Osteoblast (primary cell): ENCODE results near the gene PDE10A. TPM values are rescaled to one million over a fixed set of nuclear protein-coding genes. Genes with fewer than 3 reads are reported as not detected.

Experiments
- DNase-seq: peaks from one replicate; pipeline ENCODE4 v3.0.0; 2011; ENCODE audit warnings: low spot score, mixed read lengths; ENCODE audit not compliant: insufficient read length; ENCODE audit errors: missing footprints
- H2AFZ ChIP-seq: 2 replicates; pipeline ENCODE4 v1.6.0; 2011; ENCODE audit warnings: mild to moderate bottlenecking, low read length
- H3K27ac ChIP-seq: 2 replicates; pipeline ENCODE4 v1.5.1; 2011; ENCODE audit warnings: mild to moderate bottlenecking, low read depth, low read length, moderate library complexity
- H3K27me3 ChIP-seq: 2 replicates; pipeline ENCODE4 v1.6.0; 2012; ENCODE audit warnings: mild to moderate bottlenecking, control low read depth, inconsistent platforms, low read length, moderate library complexity; ENCODE audit not compliant: insufficient read depth
- H3K36me3 ChIP-seq: 2 replicates; pipeline ENCODE4 v1.5.1; 2011; ENCODE audit warnings: mild to moderate bottlenecking, low read length, control low read depth, moderate library complexity; ENCODE audit not compliant: insufficient read depth
- H3K4me1 ChIP-seq: 2 replicates; pipeline ENCODE4 v1.5.1; 2011; ENCODE audit warnings: mild to moderate bottlenecking, low read length, control low read depth, moderate library complexity; ENCODE audit not compliant: insufficient read depth
- H3K4me2 ChIP-seq: 2 replicates; pipeline ENCODE4 v1.6.0; 2011; ENCODE audit warnings: mild to moderate bottlenecking, low read length; ENCODE audit not compliant: insufficient read depth
- H3K4me3 ChIP-seq: fragments of 200-600 bp; sonication (generic); 3 replicates; pipeline ENCODE4 v1.5.1; 2012; ENCODE audit warnings: mild to moderate bottlenecking, low read length, inconsistent platforms; ENCODE audit not compliant: insufficient read depth
- H3K79me2 ChIP-seq: 2 replicates; pipeline ENCODE4 v1.6.0; 2012; ENCODE audit warnings: mild to moderate bottlenecking, low read length, control low read depth, inconsistent platforms; ENCODE audit not compliant: insufficient read depth
- H3K9me3 ChIP-seq: 2 replicates; pipeline ENCODE4 v1.5.1; 2011; ENCODE audit warnings: low read depth, low read length, control low read depth
- H4K20me1 ChIP-seq: 2 replicates; pipeline ENCODE4 v1.6.0; 2012; ENCODE audit warnings: mild to moderate bottlenecking, low read length, control low read depth; ENCODE audit not compliant: insufficient read depth
- total RNA-seq: library from RNA; depleted of rRNA; stranded (reverse); fragments of >200 nt; gene quantifications from 2 replicates; pipeline ENCODE4 v1.2.3, GENCODE V29; 2012
- TF ChIP-seq, protein P1 (sequence below): IDR thresholded peaks from 2 replicates; pipeline ENCODE4 v1.5.1; 2011; ENCODE audit warnings: mild to moderate bottlenecking, low read depth, low read length, moderate library complexity; ENCODE audit errors: extremely low read depth

The PDE10A gene
- total RNA-seq, 1 donor: 3.3 TPM

DNA sequence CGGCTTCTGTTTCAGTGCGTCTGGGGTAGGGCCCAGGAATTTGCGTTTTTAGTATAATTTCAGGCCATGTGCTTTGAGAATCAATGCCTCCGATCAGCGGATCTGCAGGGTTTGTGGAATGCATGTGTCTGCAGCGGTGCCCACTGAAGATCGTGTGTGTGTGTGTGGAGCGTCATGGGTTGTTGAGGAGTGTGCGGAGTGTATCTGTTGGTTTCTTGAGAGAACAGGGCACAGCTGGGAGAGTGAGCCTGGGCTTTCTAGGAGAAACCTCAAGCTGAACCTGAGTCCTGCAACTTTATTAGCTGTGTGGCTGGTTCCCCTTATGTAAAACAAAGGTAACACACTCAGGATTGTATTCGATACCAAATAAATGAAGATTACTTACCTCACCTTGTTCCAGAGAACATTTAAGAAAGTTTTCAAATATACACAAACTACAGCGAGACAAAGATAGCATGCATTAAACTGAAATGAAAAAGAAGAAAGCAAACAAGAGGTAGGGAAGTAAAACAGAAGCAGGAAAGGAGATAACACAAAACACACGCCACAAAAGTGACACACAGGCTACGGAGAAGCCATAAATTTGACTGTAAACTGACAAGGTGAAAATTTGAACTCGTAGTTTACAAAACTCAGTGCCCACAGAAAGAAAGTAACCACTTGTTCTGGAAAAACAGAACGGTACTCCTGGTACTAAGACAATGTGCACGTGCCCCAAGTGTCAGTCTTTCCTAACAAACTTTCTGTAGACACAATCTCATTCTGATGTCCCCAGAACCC, 28.8 kb downstream of the PDE10A start:
- Histone ChIP-seq H2AFZ (no peak overlapping the region), H3K4me2 (no peak overlapping the region), H3K79me2 (no peaks in the 10 kb centered on the region), H4K20me1 (no peaks in the 10 kb centered on the region), H3K27me3 (no peaks in the 10 kb centered on the region), H3K4me1 (no peaks in the 10 kb centered on the region), H3K27ac (no peak overlapping the region), H3K9me3 (no peaks in the 10 kb centered on the region), H3K4me3 (no peak overlapping the region), H3K36me3 (no peaks in the 10 kb centered on the region)
- TF ChIP-seq, protein P1, sequence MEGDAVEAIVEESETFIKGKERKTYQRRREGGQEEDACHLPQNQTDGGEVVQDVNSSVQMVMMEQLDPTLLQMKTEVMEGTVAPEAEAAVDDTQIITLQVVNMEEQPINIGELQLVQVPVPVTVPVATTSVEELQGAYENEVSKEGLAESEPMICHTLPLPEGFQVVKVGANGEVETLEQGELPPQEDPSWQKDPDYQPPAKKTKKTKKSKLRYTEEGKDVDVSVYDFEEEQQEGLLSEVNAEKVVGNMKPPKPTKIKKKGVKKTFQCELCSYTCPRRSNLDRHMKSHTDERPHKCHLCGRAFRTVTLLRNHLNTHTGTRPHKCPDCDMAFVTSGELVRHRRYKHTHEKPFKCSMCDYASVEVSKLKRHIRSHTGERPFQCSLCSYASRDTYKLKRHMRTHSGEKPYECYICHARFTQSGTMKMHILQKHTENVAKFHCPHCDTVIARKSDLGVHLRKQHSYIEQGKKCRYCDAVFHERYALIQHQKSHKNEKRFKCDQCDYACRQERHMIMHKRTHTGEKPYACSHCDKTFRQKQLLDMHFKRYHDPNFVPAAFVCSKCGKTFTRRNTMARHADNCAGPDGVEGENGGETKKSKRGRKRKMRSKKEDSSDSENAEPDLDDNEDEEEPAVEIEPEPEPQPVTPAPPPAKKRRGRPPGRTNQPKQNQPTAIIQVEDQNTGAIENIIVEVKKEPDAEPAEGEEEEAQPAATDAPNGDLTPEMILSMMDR: no peak
- no peak for DNase-seq

DNA sequence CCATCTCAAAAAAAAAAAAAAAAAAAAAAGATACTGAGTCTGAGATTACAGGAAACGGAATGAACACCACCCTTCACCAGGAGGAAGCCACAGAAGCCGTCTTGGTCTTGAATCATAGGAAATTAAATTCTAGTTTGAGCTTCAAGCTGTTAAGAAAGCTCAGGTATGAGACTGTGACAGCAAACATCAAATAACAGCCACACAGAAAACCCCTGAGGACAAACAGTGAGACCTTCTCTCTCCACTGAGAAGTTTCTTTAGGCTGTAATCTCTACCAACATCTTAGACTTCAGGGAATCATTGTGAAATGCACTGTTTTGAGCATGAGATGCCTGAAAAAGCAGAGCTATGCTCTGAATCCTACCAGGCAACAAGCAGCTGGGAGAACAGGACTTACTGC, 30.8 kb downstream of the PDE10A start:
- Histone ChIP-seq H3K79me2 (no peaks in the 10 kb centered on the region), H3K4me3 (no peak overlapping the region), H3K4me1 (no peaks in the 10 kb centered on the region), H3K4me2 (no peak overlapping the region), H2AFZ (no peak overlapping the region), H3K36me3 (no peaks in the 10 kb centered on the region), H3K27ac (no peak overlapping the region), H3K9me3 (no peaks in the 10 kb centered on the region), H3K27me3 (no peaks in the 10 kb centered on the region), H4K20me1 (no peaks in the 10 kb centered on the region)
- TF ChIP-seq, protein P1: no peak
- no peak for DNase-seq

DNA sequence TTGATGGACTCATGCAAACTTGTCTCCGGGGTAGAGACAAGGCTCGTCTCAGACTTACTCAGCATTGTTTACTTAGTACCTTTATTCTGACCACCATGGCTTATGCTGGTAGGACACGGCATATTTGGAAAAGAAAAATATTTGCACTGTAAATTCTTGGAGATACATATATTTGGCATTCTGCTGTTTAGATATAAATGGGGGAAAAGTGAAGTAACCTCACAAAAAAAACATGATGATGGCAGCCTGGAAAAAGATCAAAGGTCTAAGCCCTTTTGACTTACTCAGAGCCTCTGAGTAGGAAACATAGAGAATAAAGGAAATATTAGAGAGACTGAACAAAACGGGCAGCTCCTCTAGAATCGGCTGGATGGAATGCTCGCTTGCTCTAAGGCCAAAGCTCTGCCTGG, 32.5 kb downstream of the PDE10A start:
- Histone ChIP-seq H3K36me3 (no peaks in the 10 kb centered on the region), H3K9me3 (no peaks in the 10 kb centered on the region), H3K27me3 (no peaks in the 10 kb centered on the region), H3K79me2 (no peaks in the 10 kb centered on the region), H3K27ac (no peak overlapping the region), H3K4me2 (peak overlapping the region; percentile 18), H4K20me1 (no peaks in the 10 kb centered on the region), H3K4me3 (no peak overlapping the region), H3K4me1 (no peaks in the 10 kb centered on the region), H2AFZ (no peak overlapping the region)
- TF ChIP-seq, protein P1: no peak
- DNase-seq: no peak

DNA sequence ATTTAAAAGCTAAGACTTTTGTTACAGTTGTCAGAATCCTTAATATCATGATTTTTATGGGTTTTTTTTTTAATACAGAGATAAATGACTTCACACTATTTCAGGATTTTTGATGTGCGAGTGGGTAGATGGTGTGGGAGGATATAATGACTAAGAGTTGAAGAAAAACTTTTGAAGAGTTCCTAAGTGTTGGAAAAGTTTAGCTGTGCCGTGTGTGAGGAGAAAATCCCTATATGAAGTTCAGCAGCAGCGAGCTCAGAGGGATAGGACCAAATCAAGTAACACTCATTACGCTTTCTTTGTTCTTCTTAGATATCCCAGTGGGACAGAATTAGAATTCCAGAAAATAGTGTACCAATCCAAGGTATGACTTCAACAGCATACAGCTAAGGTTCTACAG, 34.1 kb downstream of the PDE10A start:
- Histone ChIP-seq H3K27me3 (no peaks in the 10 kb centered on the region), H3K27ac (no peak overlapping the region), H3K4me3 (no peak overlapping the region), H3K4me1 (no peaks in the 10 kb centered on the region), H2AFZ (no peak overlapping the region), H3K9me3 (no peaks in the 10 kb centered on the region), H3K79me2 (no peaks in the 10 kb centered on the region), H3K4me2 (no peak overlapping the region), H4K20me1 (no peaks in the 10 kb centered on the region), H3K36me3 (no peaks in the 10 kb centered on the region)
- no peak for DNase-seq
- TF ChIP-seq, protein P1: no peak
